CD14-positive monocyte (primary cell): ENCODE data around the gene WDFY3. TPM values are rescaled to one million over a fixed set of nuclear protein-coding genes. Genes with fewer than 3 reads are reported as not detected.

ENCODE experiments used
- DNase-seq, 3 donors: peaks; one replicate each; pipeline ENCODE4 v3.0.0-alpha.2; 2011 to 2022
- H2AFZ ChIP-seq: 2 replicates; pipeline ENCODE4 v1.6.0; 2012; ENCODE audit warnings: mild to moderate bottlenecking, low read depth, low read length, inconsistent platforms; ENCODE audit not compliant: insufficient read depth, poor library complexity, severe bottlenecking
- H3K27ac ChIP-seq, 2 donors: 1 replicate in 1 of 2; 2 replicates in 1 of 2; pipeline ENCODE4 v1.5.1; 2012 to 2013; ENCODE audit warnings: low read length in 2 of 2, control low read depth in 1 of 2, inconsistent platforms in 1 of 2, low read depth in 1 of 2, mild to moderate bottlenecking in 1 of 2
- H3K27me3 ChIP-seq, 2 donors: one replicate each; pipeline versions ENCODE4 v1.6.0 to v1.6.1; 2011 to 2013; ENCODE audit warnings: low read length in 2 of 2; ENCODE audit not compliant: control insufficient read depth in 2 of 2, insufficient read depth in 2 of 2
- H3K36me3 ChIP-seq, 2 donors: replicated peaks in 1 of 2; 1 replicate in 1 of 2; 2 replicates in 1 of 2; pipeline versions ENCODE4 v1.5.1 to v1.6.1; 2012 to 2013; ENCODE audit warnings: low read length in 2 of 2, control low read depth in 1 of 2, inconsistent platforms in 1 of 2, mild to moderate bottlenecking in 1 of 2; ENCODE audit not compliant: insufficient read depth in 2 of 2, control insufficient read depth in 1 of 2
- H3K4me1 ChIP-seq, 2 donors: 1 replicate in 1 of 2; 2 replicates in 1 of 2; pipeline versions ENCODE4 v1.5.1 to v1.6.1; 2012 to 2013; ENCODE audit warnings: low read length in 2 of 2, control low read depth in 1 of 2, inconsistent platforms in 1 of 2, mild to moderate bottlenecking in 1 of 2, moderate library complexity in 1 of 2; ENCODE audit not compliant: insufficient read depth in 2 of 2, control insufficient read depth in 1 of 2
- H3K4me2 ChIP-seq: replicated peaks from 2 replicates; pipeline ENCODE3; 2012; ENCODE audit warnings: low read length, moderate library complexity, mild to moderate bottlenecking; ENCODE audit not compliant: poor library complexity, severe bottlenecking; ENCODE audit errors: extremely low read depth
- H3K4me3 ChIP-seq, 3 experiments: fragments of 200-600 bp in 1 of 3; sonication (generic) in 1 of 3; replicated peaks in 1 of 3; 1 replicate in 2 of 3; 2 replicates in 1 of 3; pipeline ENCODE4 v1.5.1; 2011 to 2013; ENCODE audit warnings: low read length in 3 of 3, mild to moderate bottlenecking in 3 of 3, control low read depth in 2 of 3, low read depth in 2 of 3, inconsistent platforms in 1 of 3, moderate library complexity in 1 of 3
- H3K79me2 ChIP-seq: 2 replicates; pipeline ENCODE4 v1.6.0; 2012; ENCODE audit warnings: mild to moderate bottlenecking, control low read depth, inconsistent platforms, low read length, moderate library complexity; ENCODE audit not compliant: insufficient read depth
- H3K9ac ChIP-seq: 2 replicates; pipeline ENCODE4 v1.6.0; 2017; ENCODE audit warnings: low read length, mild to moderate bottlenecking; ENCODE audit not compliant: insufficient read depth, poor library complexity, severe bottlenecking
- H3K9me3 ChIP-seq, 2 donors: replicated peaks in 1 of 2; 1 replicate in 1 of 2; 2 replicates in 1 of 2; pipeline versions ENCODE4 v1.5.1 to v1.6.1; 2012 to 2013; ENCODE audit warnings: low read length in 2 of 2, control low read depth in 1 of 2; ENCODE audit not compliant: control insufficient read depth in 1 of 2, insufficient read depth in 1 of 2
- H4K20me1 ChIP-seq: 2 replicates; pipeline ENCODE4 v1.6.0; 2012; ENCODE audit warnings: mild to moderate bottlenecking, low read length, control low read depth, moderate library complexity; ENCODE audit not compliant: insufficient read depth
- H3K27ac Mint-ChIP-seq, 7 donors: one replicate each; pipeline ENCODE4 v1.8.0; 2020; ENCODE audit warnings: mild to moderate bottlenecking in 7 of 7, mixed read lengths in 7 of 7, moderate library complexity in 6 of 7, inconsistent platforms in 2 of 7
- H3K27me3 Mint-ChIP-seq, 3 donors: one replicate each; pipeline ENCODE4 v1.8.0; 2021 to 2022; ENCODE audit warnings: low read depth in 3 of 3, mild to moderate bottlenecking in 3 of 3, mixed read lengths in 3 of 3, moderate library complexity in 3 of 3, inconsistent platforms in 1 of 3
- H3K36me3 Mint-ChIP-seq, 2 donors: one replicate each; pipeline ENCODE4 v1.8.0; 2020; ENCODE audit warnings: mixed read lengths in 2 of 2, inconsistent platforms in 1 of 2, mild to moderate bottlenecking in 1 of 2
- H3K4me1 Mint-ChIP-seq: one replicate; pipeline ENCODE4 v1.8.0; 2020; ENCODE audit warnings: mild to moderate bottlenecking, mixed read lengths
- H3K4me3 Mint-ChIP-seq, 2 donors: one replicate each; pipeline ENCODE4 v1.8.0; 2020; ENCODE audit warnings: mild to moderate bottlenecking in 2 of 2, mixed read lengths in 2 of 2, moderate library complexity in 1 of 2
- H3K9me3 Mint-ChIP-seq, 7 donors: one replicate each; pipeline ENCODE4 v1.8.0; 2020 to 2022; ENCODE audit warnings: mixed read lengths in 7 of 7, mild to moderate bottlenecking in 6 of 7, moderate library complexity in 6 of 7, inconsistent platforms in 2 of 7
- WGBS: methylation state at CpG from one replicate; pipeline ENCODE4 v1.1.5; 2013; ENCODE audit warnings: missing lambda C conversion rate; ENCODE audit not compliant: insufficient coverage; 5-methylcytosine and 5-hydroxymethylcytosine counted together
- intact Hi-C, 2 donors: fragments of 100-400 bp; cut with micrococcal nuclease; formaldehyde crosslinking; loops; one replicate each; pipeline versions ENCODE4 v1.15.0 to v1.15.1; 2023
- polyA plus RNA-seq, 3 donors: library from polyadenylated mRNA; depleted of rRNA in 1 of 3; unstranded in 2 of 3; stranded (reverse) in 1 of 3; fragments of 300-500 nt in 2 of 3; fragments of >200 nt in 1 of 3; fragmentation: Illumina TruSeq in 2 of 3; gene quantifications; 1 replicate in 2 of 3; 2 replicates in 1 of 3; pipeline ENCODE4 v1.2.3, GENCODE V29; 2012 to 2021
- small RNA-seq: library from RNA; depleted of rRNA; stranded (forward); fragments of <200 nt; gene quantifications from one replicate; pipeline ENCODE3, GENCODE V24; 2012; ENCODE audit warnings: low read depth; ENCODE audit not compliant: insufficient read length
- TF ChIP-seq, protein P1 (sequence below): fragments of 200-600 bp; IDR thresholded peaks from one replicate; pipeline ENCODE4 v1.8.0; 2022; ENCODE audit warnings: antibody characterized with exemption, mild to moderate bottlenecking

The WDFY3 gene
- polyA plus RNA-seq, 3 donors: 5.6 to 35.5 (median 5.9) TPM

DNA sequence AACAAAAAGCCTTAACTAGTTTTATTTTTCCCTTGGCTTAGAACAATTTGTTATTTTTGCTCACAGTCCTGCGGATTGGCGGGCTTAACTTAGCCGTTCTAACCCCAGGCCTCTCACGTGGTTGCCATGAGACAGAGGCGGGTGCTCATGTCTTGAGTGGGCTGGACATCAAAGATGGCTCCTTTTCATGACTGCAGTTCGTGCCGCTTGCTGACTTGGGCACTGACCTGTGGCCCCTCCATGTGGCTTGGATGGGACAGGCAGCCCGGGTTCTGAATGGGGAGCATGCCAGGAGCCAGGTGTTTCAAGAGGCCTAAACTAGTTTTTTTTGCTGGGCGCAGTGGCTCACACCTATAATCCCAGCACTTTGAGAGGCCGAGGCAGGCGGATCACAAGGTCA, 342.8 kb downstream of the WDFY3 start:
- H3K4me1 Mint-ChIP-seq: peaks cover 2% of the 10 kb centered on the region
- Histone ChIP-seq H3K4me3 (no peak overlapping the region), H3K79me2 (no peaks in the 10 kb centered on the region), H3K27ac (no peak overlapping the region), H2AFZ (no peak overlapping the region), H3K4me1 (no peaks in the 10 kb centered on the region), H3K4me2 (no peak overlapping the region), H4K20me1 (no peaks in the 10 kb centered on the region), H3K9ac (no peak overlapping the region), H3K36me3 (no peaks in the 10 kb centered on the region), H3K27me3 (no peaks in the 10 kb centered on the region), H3K9me3 (no peaks in the 10 kb centered on the region)
- TF ChIP-seq, protein P1, sequence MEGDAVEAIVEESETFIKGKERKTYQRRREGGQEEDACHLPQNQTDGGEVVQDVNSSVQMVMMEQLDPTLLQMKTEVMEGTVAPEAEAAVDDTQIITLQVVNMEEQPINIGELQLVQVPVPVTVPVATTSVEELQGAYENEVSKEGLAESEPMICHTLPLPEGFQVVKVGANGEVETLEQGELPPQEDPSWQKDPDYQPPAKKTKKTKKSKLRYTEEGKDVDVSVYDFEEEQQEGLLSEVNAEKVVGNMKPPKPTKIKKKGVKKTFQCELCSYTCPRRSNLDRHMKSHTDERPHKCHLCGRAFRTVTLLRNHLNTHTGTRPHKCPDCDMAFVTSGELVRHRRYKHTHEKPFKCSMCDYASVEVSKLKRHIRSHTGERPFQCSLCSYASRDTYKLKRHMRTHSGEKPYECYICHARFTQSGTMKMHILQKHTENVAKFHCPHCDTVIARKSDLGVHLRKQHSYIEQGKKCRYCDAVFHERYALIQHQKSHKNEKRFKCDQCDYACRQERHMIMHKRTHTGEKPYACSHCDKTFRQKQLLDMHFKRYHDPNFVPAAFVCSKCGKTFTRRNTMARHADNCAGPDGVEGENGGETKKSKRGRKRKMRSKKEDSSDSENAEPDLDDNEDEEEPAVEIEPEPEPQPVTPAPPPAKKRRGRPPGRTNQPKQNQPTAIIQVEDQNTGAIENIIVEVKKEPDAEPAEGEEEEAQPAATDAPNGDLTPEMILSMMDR: no peak
- peaks cover 0 to 3% (median 0%) of the 10 kb centered on the region in 7 donors for H3K9me3 Mint-ChIP-seq
- peaks cover 0 to 12% of the 10 kb centered on the region in 2 donors for H3K36me3 Mint-ChIP-seq
- H3K4me3 Mint-ChIP-seq: no peak overlapping the region
- WGBS: 98% methylated on average over 8 of the region's 11 CpGs
- H3K27ac Mint-ChIP-seq: no peak overlapping the region
- peaks cover 0 to 2% (median 1%) of the 10 kb centered on the region in 3 donors for H3K27me3 Mint-ChIP-seq
- intact Hi-C loops: no loop called here
- no peak for DNase-seq

DNA sequence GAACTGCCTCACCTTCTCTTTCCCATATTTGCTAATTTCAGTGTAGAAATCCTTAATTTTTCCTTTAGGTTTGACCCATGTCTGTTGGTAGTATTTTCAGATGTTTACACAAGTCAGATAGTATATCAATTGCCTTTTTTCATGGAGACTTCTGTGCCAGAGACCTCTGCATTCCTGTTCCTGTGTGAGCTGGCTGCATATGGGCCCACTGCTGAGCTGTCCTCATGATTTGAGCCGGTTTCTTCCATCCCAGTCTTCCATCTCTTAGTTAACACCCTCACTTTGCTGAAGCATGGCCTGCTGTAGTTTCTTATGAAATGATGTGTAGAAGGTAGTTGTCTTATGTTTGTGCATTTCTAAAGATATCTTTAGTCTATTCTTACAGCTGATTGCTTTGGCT, 343.5 kb downstream of the WDFY3 start:
- no peak overlapping the region for H3K27ac ChIP-seq
- H3K36me3 ChIP-seq: no peaks in the 10 kb centered on the region
- WGBS: no CpG with 5 or more reads among the region's 1 CpG
- H3K4me1 Mint-ChIP-seq: peaks cover 2% of the 10 kb centered on the region
- no peaks in the 10 kb centered on the region for H3K27me3 ChIP-seq
- DNase-seq: no peak
- no peak overlapping the region for H3K27ac Mint-ChIP-seq
- no peaks in the 10 kb centered on the region for H3K9me3 ChIP-seq
- H3K36me3 Mint-ChIP-seq: peaks cover 0 to 12% of the 10 kb centered on the region in 2 donors
- H3K9ac ChIP-seq: no peak overlapping the region
- no peaks in the 10 kb centered on the region for H3K79me2 ChIP-seq
- peaks cover 0 to 3% (median 0%) of the 10 kb centered on the region in 7 donors for H3K9me3 Mint-ChIP-seq
- H3K4me1 ChIP-seq: no peaks in the 10 kb centered on the region
- no peak overlapping the region for H3K4me2 ChIP-seq
- TF ChIP-seq, protein P1: no peak
- no peak overlapping the region for H3K4me3 Mint-ChIP-seq
- no peaks in the 10 kb centered on the region for H4K20me1 ChIP-seq
- no peak overlapping the region for H2AFZ ChIP-seq
- no peaks in the 10 kb centered on the region for H3K27me3 Mint-ChIP-seq
- intact Hi-C loops: no loop called here
- H3K4me3 ChIP-seq: no peak overlapping the region

Small RNA genes within 50 kb of the gene (small RNA-seq; reads per million reads assigned to genes)
- gene RN7SL552P (not detected), gene RNU6-469P (not detected)
